H1 (cell line): ENCODE results near the gene PLEKHA3. TPM values are rescaled to one million over a fixed set of nuclear protein-coding genes. Genes with fewer than 3 reads are reported as not detected.

ENCODE experiments used
- CTCF ChIA-PET: fragments of 300-600 bp; sonication (Branson Sonifier 250); formaldehyde crosslinking; loops from one replicate; lab custom pipeline; 2021; ENCODE audit not compliant: partially characterized antibody; lab: Charles Lee
- POLR2A ChIA-PET: fragments of 300-600 bp; sonication (Branson Sonifier 250); formaldehyde crosslinking; loops from one replicate; lab custom pipeline; 2021; ENCODE audit warnings: inconsistent platforms; ENCODE audit not compliant: partially characterized antibody; lab: Charles Lee
- DNase-seq, 2 experiments: peaks; one replicate each; pipeline versions ENCODE4 v3.0.0 to v3.0.0-alpha.2; 2010 to 2022; ENCODE audit warnings: low spot score in 2 of 2, low read depth in 1 of 2, mixed read lengths in 1 of 2
- FAIRE-seq: peaks from 2 replicates; lab custom pipeline; 2011; peaks lifted over from hg19 to GRCh38; lab: Jason Lieb, UNC
- H2AFZ ChIP-seq: 2 replicates; pipeline ENCODE4 v1.8.1; 2012; ENCODE audit warnings: low read length, inconsistent platforms
- H2AK5ac ChIP-seq: 2 replicates; pipeline ENCODE4 v1.6.1; 2013; ENCODE audit warnings: low read depth, low read length
- H2BK120ac ChIP-seq: replicated peaks from 2 replicates; pipeline ENCODE3; 2013; ENCODE audit warnings: low read depth, low read length, inconsistent platforms
- H2BK12ac ChIP-seq: 2 replicates; pipeline ENCODE4 v1.6.1; 2013; ENCODE audit warnings: low read depth, low read length
- H2BK15ac ChIP-seq: 2 replicates; pipeline ENCODE4 v1.6.1; 2013; ENCODE audit warnings: low read length
- H2BK20ac ChIP-seq: 2 replicates; pipeline ENCODE4 v1.6.1; 2013; ENCODE audit warnings: low read length
- H2BK5ac ChIP-seq: 2 replicates; pipeline ENCODE4 v1.6.1; 2013; ENCODE audit warnings: low read depth, low read length
- H3K14ac ChIP-seq: 2 replicates; pipeline ENCODE4 v1.6.1; 2013; ENCODE audit warnings: inconsistent platforms; ENCODE audit not compliant: insufficient read length
- H3K18ac ChIP-seq: 2 replicates; pipeline ENCODE4 v1.6.1; 2013; ENCODE audit warnings: low read length; ENCODE audit errors: extremely low read depth
- H3K23ac ChIP-seq: 2 replicates; pipeline ENCODE4 v1.6.1; 2013; ENCODE audit warnings: inconsistent platforms; ENCODE audit not compliant: insufficient read length
- H3K23me2 ChIP-seq: 2 replicates; pipeline ENCODE4 v1.6.1; 2013; ENCODE audit warnings: low read depth, low read length
- H3K27ac ChIP-seq: 2 replicates; pipeline ENCODE4 v1.6.1; 2011; ENCODE audit warnings: low read depth, low read length, inconsistent platforms
- H3K27me3 ChIP-seq, 4 experiments: replicated peaks in 1 of 4; 1 replicate in 1 of 4; 2 replicates in 3 of 4; pipeline versions ENCODE4 v1.6.1 to v1.8.1; 2011 to 2013; ENCODE audit warnings: low read length in 3 of 4, mild to moderate bottlenecking in 3 of 4, inconsistent platforms in 2 of 4, mixed read lengths in 2 of 4, moderate library complexity in 1 of 4; ENCODE audit not compliant: control insufficient read depth in 3 of 4, insufficient read depth in 3 of 4; ENCODE audit errors: extremely low read depth in 1 of 4
- H3K36me3 ChIP-seq, 4 experiments: 2 replicates each; pipeline versions ENCODE4 v1.6.1 to v1.8.1; 2011 to 2013; ENCODE audit warnings: mild to moderate bottlenecking in 4 of 4, low read length in 3 of 4, moderate library complexity in 2 of 4, control low read depth in 1 of 4, inconsistent platforms in 1 of 4; ENCODE audit not compliant: insufficient read depth in 4 of 4, control insufficient read depth in 2 of 4
- H3K4ac ChIP-seq: replicated peaks from 2 replicates; pipeline ENCODE3; 2013; ENCODE audit warnings: low read length, low read depth, mixed read lengths, inconsistent platforms; ENCODE audit not compliant: insufficient read length
- H3K4me1 ChIP-seq, 4 experiments: replicated peaks in 1 of 4; 1 replicate in 1 of 4; 2 replicates in 3 of 4; pipeline versions ENCODE4 v1.6.1 to v1.8.1; 2011 to 2013; ENCODE audit warnings: low read length in 3 of 4, inconsistent platforms in 2 of 4, mixed read lengths in 1 of 4; ENCODE audit not compliant: insufficient read depth in 4 of 4, control insufficient read depth in 3 of 4
- H3K4me2 ChIP-seq, 2 experiments: 2 replicates each; pipeline versions ENCODE4 v1.6.1 to v1.8.1; 2011 to 2013; ENCODE audit warnings: low read depth in 2 of 2, low read length in 2 of 2, control low read depth in 1 of 2, inconsistent platforms in 1 of 2, mild to moderate bottlenecking in 1 of 2; ENCODE audit not compliant: insufficient read depth in 1 of 2
- H3K4me3 ChIP-seq, 4 experiments: fragments of 200-600, 300-600 bp in 1 of 4; sonication (generic), shearing (Covaris generic), sonication (Bioruptor Twin) in 1 of 4; 2 replicates each; pipeline versions ENCODE4 v1.5.1 to v1.8.1; 2011 to 2016; ENCODE audit warnings: low read length in 4 of 4, low read depth in 3 of 4, control low read depth in 2 of 4, inconsistent platforms in 2 of 4, mild to moderate bottlenecking in 2 of 4, mixed read lengths in 1 of 4, moderate library complexity in 1 of 4; ENCODE audit not compliant: insufficient read depth in 2 of 4; ENCODE audit errors: extremely low read depth in 1 of 4
- H3K56ac ChIP-seq: replicated peaks from 2 replicates; pipeline ENCODE3; 2013; ENCODE audit warnings: low read depth, mild to moderate bottlenecking, mixed read lengths, low read length, inconsistent platforms; ENCODE audit not compliant: insufficient read length
- H3K79me1 ChIP-seq: 2 replicates; pipeline ENCODE4 v1.6.1; 2013; ENCODE audit warnings: low read depth, low read length, control low read depth
- H3K79me2 ChIP-seq, 2 experiments: 2 replicates each; pipeline versions ENCODE4 v1.6.1 to v1.8.1; 2012 to 2013; ENCODE audit warnings: low read length in 2 of 2, mild to moderate bottlenecking in 2 of 2, inconsistent platforms in 1 of 2; ENCODE audit not compliant: insufficient read depth in 2 of 2, control insufficient read depth in 1 of 2
- H3K9ac ChIP-seq, 4 experiments: replicated peaks in 1 of 4; 1 replicate in 1 of 4; 2 replicates in 3 of 4; pipeline versions ENCODE4 v1.6.1 to v1.8.1; 2011 to 2013; ENCODE audit warnings: low read depth in 3 of 4, low read length in 3 of 4, control low read depth in 2 of 4, mild to moderate bottlenecking in 2 of 4, moderate library complexity in 2 of 4, inconsistent platforms in 1 of 4; ENCODE audit errors: extremely low read depth in 1 of 4
- H3K9me3 ChIP-seq, 2 experiments: 2 replicates each; pipeline versions ENCODE4 v1.6.1 to v1.8.1; 2012 to 2013; ENCODE audit warnings: mild to moderate bottlenecking in 2 of 2, moderate library complexity in 2 of 2, control low read depth in 1 of 2, inconsistent platforms in 1 of 2, low read depth in 1 of 2, low read length in 1 of 2, mixed read lengths in 1 of 2; ENCODE audit not compliant: insufficient read depth in 2 of 2
- H4K20me1 ChIP-seq, 2 experiments: replicated peaks in 1 of 2; 2 replicates each; pipeline versions ENCODE3 to v1.8.1; 2011 to 2013; ENCODE audit warnings: inconsistent platforms in 2 of 2, low read length in 2 of 2, mild to moderate bottlenecking in 1 of 2; ENCODE audit not compliant: insufficient read depth in 2 of 2, control insufficient read depth in 1 of 2
- H4K5ac ChIP-seq: 2 replicates; pipeline ENCODE4 v1.6.1; 2013; ENCODE audit warnings: low read length, low read depth, mixed read lengths, inconsistent platforms; ENCODE audit not compliant: insufficient read length
- H4K8ac ChIP-seq: 2 replicates; pipeline ENCODE4 v1.8.0; 2013; ENCODE audit warnings: mild to moderate bottlenecking, moderate library complexity, low read length, inconsistent platforms; ENCODE audit not compliant: insufficient read depth; ENCODE audit errors: extremely low read depth
- H4K91ac ChIP-seq: replicated peaks from 2 replicates; pipeline ENCODE3; 2013; ENCODE audit warnings: low read length, mixed read lengths, inconsistent platforms; ENCODE audit not compliant: insufficient read length
- ATF3 ChIP-seq: IDR thresholded peaks from 2 replicates; pipeline ENCODE4 v1.6.1; 2011; ENCODE audit warnings: low read depth, mild to moderate bottlenecking, low read length; ENCODE audit not compliant: insufficient read depth
- CREB1 ChIP-seq: IDR thresholded peaks from 2 replicates; pipeline ENCODE4 v1.6.1; 2012; ENCODE audit warnings: inconsistent platforms
- KDM5A ChIP-seq: fragments of 200-600 bp; IDR thresholded peaks from 2 replicates; pipeline ENCODE4 v1.7.1; 2012; ENCODE audit warnings: mild to moderate bottlenecking, low read length, inconsistent platforms, mixed read lengths
- POLR2AphosphoS5 ChIP-seq: IDR thresholded peaks from 2 replicates; pipeline ENCODE4 v1.6.1; 2011; ENCODE audit warnings: low read depth, low read length
- SP1 ChIP-seq: IDR thresholded peaks from 2 replicates; pipeline ENCODE4 v1.6.1; 2011; ENCODE audit warnings: low read depth, low read length
- WGBS, 2 experiments: shearing (Covaris generic) in 1 of 2; methylation state at CpG; one replicate each; pipeline versions ENCODE4 v1.1.6 to v1.1.7; 2013 to 2015; ENCODE audit warnings: low lambda C conversion rate in 2 of 2, mixed read lengths in 2 of 2, inconsistent platforms in 1 of 2, low coverage in 1 of 2, missing lambda C conversion rate in 1 of 2; ENCODE audit not compliant: insufficient replicate concordance in 2 of 2, insufficient coverage in 1 of 2, insufficient read length in 1 of 2; ENCODE audit errors: extremely low coverage in 1 of 2, missing lambda C conversion rate in 1 of 2; 5-methylcytosine and 5-hydroxymethylcytosine counted together
- polyA plus RNA-seq, 7 experiments: library from polyadenylated mRNA; depleted of rRNA in 3 of 7; stranded (reverse) in 5 of 7; unstranded in 2 of 7; fragments of >200 nt in 5 of 7; fragments of 200-250 nt in 2 of 7; gene quantifications; 1 replicate in 5 of 7; 2 replicates in 1 of 7; 4 replicates in 1 of 7; pipeline versions ENCODE4 v1.2.1 to v1.2.3, GENCODE V29; 2011 to 2013; ENCODE audit warnings: missing spikeins in 2 of 7, mixed read lengths in 2 of 7
- total RNA-seq: library from RNA; stranded (reverse); fragmentation: NEBNext Ultra II Directional; extraction: Animal tissue kit (Norgen Biotek cat#: 25700); gene quantifications from 2 replicates; pipeline ENCODE4 v1.2.1, GENCODE V29; 2021

The PLEKHA3 gene
- total and polyA plus RNA-seq, 2 of the 8 experiments (the other 6 are each of a cell fraction or from before 2014, with no cell fraction given): 1.9 to 20.1 TPM

GRCh38 chr2:178529194-178529593 is 48.9 kb downstream of the PLEKHA3 start:
- H2AFZ ChIP-seq: no peak overlapping the region
- TF ChIP-seq KDM5A (no peak), SP1 (no peak), ATF3 (no peak), CREB1 (no peak), POLR2AphosphoS5 (no peak)
- WGBS, 2 experiments: 90% methylated on average over 2 of the region's 2 CpGs; no CpG with 5 or more reads in 1 of the 2 experiments
- H4K20me1 ChIP-seq: peaks cover 0 to 8% of the 10 kb centered on the region in 2 experiments
- no peak overlapping the region for H2BK12ac ChIP-seq
- H3K79me2 ChIP-seq: peaks cover 5 to 82% of the 10 kb centered on the region in 2 experiments; a peak in 3 of 4 replicates
- H4K5ac ChIP-seq: no peak overlapping the region
- H3K4ac ChIP-seq: no peak overlapping the region
- peaks cover 0 to 3% (median 0%) of the 10 kb centered on the region in 4 experiments; a peak in 1 of 7 replicates for H3K4me1 ChIP-seq
- no peak for FAIRE-seq
- peaks cover 17% of the 10 kb centered on the region for H3K79me1 ChIP-seq
- H3K23ac ChIP-seq: no peak overlapping the region
- no peak overlapping the region for H3K14ac ChIP-seq
- no peak overlapping the region for H3K9ac ChIP-seq
- no peak overlapping the region for H2BK120ac ChIP-seq
- H2BK15ac ChIP-seq: no peak overlapping the region
- H3K27ac ChIP-seq: no peak overlapping the region
- no peak overlapping the region for H3K56ac ChIP-seq
- H2AK5ac ChIP-seq: no peak overlapping the region
- no peak for DNase-seq
- no peak overlapping the region for H2BK5ac ChIP-seq
- ChIA-PET POLR2A (no interaction called here), CTCF (no interaction called here)
- H3K27me3 ChIP-seq: no peaks in the 10 kb centered on the region
- no peak overlapping the region for H4K8ac ChIP-seq
- H4K91ac ChIP-seq: no peak overlapping the region
- peaks cover 0 to 21% (median 12%) of the 10 kb centered on the region in 4 experiments; a peak in 6 of 8 replicates for H3K36me3 ChIP-seq
- H3K9me3 ChIP-seq: no peaks in the 10 kb centered on the region
- H3K18ac ChIP-seq: no peak overlapping the region
- H3K23me2 ChIP-seq: no peaks in the 10 kb centered on the region
- no peak overlapping the region for H3K4me2 ChIP-seq
- H2BK20ac ChIP-seq: no peak overlapping the region
- H3K4me3 ChIP-seq: no peak overlapping the region
